D721Med (cell line): Measurements from ENCODE around the gene FOS.
A peak's percentile ranks its signal among the peaks of the same experiment; 100 is the strongest.

ENCODE experiments used
- DNase-seq: peaks from one replicate; pipeline ENCODE4 v3.0.0; 2011; ENCODE audit warnings: low spot score; ENCODE audit not compliant: insufficient read length
- FAIRE-seq: peaks from 2 replicates; lab custom pipeline; 2011; peaks lifted over from hg19 to GRCh38; lab: Jason Lieb, UNC
- TF ChIP-seq, protein P1 (sequence below): IDR thresholded peaks from 2 replicates; pipeline ENCODE4 v1.5.1; 2012; ENCODE audit warnings: mild to moderate bottlenecking, control low read depth; ENCODE audit not compliant: insufficient read depth; ENCODE audit errors: missing control alignments

FOS gene

DNA sequence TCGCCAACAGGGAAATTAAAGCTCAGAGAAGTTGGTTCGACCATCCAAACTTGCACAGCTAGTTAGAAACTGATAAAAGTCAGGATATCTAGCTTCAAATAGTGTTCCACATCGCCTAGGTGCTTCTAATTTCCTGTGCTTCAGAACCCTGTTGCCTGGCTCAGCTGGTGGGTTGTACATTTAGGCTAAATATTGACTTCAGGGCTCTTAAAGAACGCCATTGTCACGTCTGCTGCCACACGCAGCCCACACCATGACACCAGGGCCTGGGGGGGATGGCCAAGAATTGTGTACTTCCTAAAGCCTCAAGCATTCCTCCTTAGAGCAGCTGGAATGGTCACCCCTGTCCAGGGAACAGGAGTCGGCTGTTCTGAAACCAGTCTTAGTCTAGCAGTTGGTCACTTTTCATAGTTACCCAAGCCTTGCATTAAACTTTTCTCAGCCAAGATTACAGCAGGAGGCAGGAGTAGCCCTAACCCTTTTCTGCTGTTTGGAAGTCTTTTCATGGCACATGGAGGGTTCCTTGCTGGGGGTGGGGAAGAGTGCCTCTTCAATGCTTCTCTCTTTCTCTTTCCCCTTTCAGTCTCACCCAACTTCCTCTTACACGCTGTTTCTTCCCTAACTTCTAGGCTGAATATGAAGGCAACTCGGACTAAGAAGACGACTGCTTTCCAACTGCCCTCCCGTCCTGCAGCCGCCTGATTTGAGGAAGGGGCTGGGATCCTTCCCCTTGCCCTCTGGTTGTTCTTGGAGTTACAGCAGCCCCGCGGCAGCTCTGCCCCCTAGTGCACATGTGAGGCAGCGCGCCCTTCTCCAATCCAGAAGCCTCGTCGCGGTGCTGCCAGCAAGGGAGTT is 17.1 kb downstream of the FOS start:
- TF ChIP-seq, protein P1, sequence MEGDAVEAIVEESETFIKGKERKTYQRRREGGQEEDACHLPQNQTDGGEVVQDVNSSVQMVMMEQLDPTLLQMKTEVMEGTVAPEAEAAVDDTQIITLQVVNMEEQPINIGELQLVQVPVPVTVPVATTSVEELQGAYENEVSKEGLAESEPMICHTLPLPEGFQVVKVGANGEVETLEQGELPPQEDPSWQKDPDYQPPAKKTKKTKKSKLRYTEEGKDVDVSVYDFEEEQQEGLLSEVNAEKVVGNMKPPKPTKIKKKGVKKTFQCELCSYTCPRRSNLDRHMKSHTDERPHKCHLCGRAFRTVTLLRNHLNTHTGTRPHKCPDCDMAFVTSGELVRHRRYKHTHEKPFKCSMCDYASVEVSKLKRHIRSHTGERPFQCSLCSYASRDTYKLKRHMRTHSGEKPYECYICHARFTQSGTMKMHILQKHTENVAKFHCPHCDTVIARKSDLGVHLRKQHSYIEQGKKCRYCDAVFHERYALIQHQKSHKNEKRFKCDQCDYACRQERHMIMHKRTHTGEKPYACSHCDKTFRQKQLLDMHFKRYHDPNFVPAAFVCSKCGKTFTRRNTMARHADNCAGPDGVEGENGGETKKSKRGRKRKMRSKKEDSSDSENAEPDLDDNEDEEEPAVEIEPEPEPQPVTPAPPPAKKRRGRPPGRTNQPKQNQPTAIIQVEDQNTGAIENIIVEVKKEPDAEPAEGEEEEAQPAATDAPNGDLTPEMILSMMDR, result peak; percentile 95
- DNase-seq, result no peak
- FAIRE-seq, result no peak

GRCh38 chr14:75297411-75298040 is 18.9 kb downstream of the FOS start:
- DNase-seq (no peak), FAIRE-seq (no peak)
- TF ChIP-seq, protein P1, result no peak

GRCh38 chr14:75298187-75298965 is 19.7 kb downstream of the FOS start:
- DNase-seq (no peak), FAIRE-seq (no peak)
- TF ChIP-seq, protein P1, result no peak

DNA sequence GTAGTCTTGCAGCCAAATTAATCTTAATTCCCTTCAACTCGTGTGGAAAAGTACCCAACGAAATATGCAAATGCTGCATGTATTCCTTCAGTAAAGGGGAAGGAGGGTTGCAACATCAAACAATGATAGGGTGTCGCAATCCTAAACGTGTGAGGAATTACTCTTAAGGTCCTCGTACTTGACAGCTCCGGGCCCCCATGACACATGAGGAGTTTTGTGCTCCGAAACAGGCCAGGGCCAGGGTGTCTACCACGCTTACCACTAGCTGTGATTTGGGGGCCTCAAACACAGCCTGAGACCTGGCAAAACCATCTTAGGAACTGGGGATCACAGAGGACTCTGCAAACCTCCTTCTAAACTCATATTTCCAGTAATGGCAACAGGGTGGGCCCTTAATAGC is 20.4 kb downstream of the FOS start:
- DNase-seq (no peak), FAIRE-seq (no peak)
- TF ChIP-seq, protein P1, result no peak

- DNase-seq (no peak), FAIRE-seq (no peak)
- TF ChIP-seq, protein P1, result no peak
These were observed 20.9 kb downstream of the FOS start for GRCh38 chr14:75299576-75299975.

- no peak for FAIRE-seq
- DNase-seq, result no peak
- TF ChIP-seq, protein P1, result no peak
These were observed 23.2 kb downstream of the FOS start for GRCh38 chr14:75301666-75302325.
